ENCODE measurements around the gene ST8SIA1.
"Not testable (repeated sequence)": the region's sequence is repeated elsewhere in the genome, so short reads cannot be mapped to it uniquely, and the experiment has no call there.

The ST8SIA1 gene

DNA sequence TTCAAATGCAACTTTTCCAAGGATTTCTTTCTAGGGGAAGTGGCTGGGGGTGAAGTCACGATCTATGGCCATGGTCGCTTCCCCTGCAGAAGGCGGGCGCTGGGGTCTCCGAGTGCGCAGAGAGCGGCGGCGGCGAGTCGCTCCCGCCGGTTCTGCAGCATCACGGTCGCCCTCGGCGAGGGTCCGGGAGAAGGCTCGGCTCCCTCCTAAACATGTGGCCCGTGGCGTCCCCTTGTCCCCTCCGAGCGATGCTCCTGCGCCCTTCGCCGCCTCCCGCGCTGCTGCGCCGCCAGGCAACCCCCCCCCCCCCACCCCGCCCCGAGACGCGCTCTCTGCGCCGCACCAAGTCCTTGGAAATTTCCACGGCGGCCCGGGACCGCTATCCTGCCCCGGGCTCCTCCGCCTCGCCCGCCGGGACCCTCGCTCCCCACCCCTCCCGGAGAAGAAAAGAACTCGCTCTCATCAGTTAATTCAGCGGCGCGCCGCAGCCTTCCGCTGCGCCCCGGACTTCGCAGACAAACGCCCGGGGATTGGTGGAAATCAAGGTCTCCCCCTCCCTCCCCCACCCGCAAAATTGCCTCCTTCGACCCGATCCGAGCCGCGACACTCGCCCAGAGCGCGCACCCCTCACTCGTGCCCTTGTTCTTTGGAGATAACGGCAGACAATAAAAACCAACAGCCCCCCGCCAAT lies at the start of gene ST8SIA1:
Gene ST8SIA1 (minus strand): TSS at position 298 of the 691 bp plus-strand sequence. CDS start 475 bp downstream, outside the sequence.
- peak; percentile 28 to 57 (median 46) for DNase-seq

- no peak for DNase-seq
These were observed 45.5 kb upstream of the ST8SIA1 start for GRCh38 chr12:22380031-22380430.

GRCh38 chr12:22377731-22378496 lies 43.4 kb upstream of the ST8SIA1 start:
- DNase-seq = no peak

DNA sequence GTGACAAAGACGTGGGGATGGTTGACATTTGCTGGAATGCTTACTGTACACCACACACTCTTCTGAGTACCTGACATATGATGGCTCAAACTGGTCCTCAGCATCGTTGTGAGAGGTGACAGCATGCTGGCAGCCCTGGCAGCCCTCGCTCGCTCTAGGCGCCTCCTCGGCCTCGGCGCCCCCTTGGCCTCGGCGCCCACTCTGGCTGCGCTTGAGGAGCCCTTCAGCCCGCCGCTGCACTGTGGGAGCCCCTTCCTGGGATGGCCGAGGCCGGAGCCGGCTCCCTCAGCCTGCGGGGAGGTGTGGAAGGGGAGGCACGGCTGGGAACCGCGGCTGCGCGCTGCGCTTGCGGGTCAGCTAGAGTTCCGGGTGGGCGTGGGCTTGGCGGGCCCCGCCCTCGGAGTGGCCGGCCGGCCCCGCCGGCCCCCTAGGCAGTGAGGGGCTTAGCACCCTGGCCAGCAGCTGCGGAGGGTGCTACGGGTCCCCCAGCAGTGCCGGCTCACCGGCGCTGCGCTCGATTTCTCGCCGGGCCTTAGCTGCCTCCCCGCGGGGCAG lies 42.2 kb upstream of the ST8SIA1 start:
- DNase-seq = not testable (repeated sequence)

DNA sequence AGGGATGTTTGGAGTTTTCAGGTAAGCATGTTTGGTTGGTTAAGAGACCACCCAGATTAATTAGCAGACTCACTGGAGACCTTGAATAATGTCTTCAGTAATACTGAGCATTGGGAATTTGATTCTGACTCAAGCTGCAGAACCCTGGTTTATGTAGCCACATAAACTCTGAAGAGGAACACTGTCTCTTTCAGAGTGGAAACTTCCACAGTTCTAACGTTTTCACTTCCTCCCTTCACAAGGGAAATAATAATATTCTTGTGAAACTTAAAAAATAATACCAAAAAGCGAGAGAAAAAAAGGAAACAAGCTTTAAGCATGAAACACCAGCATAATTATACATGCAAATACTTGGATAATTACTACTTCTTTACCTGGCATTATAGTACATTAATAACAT lies 40.0 kb upstream of the ST8SIA1 start:
- no peak for DNase-seq

DNA sequence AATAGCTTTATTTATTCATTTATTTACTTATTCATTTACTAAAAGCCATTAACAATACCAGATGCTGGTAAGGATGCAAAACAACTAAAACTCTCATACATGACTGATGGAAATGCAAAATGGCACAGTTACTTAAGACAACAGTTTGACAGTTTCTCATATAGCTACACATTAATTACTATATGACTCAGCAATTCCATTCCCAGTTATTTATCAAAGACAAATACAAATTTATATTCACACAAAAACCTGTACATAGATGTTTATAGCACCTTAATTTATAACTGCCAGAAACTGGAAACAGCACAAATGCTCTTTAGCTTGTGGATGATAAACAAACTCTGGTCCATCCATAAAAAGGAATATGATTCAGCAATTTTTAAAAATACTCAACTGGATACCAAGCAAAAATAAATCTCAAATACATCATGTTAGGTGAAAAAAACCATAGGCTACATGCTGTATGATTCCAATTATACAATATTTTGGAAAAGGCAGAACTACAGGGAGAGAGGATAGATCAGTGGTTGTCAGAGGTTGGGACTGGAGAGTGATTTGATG lies 37.9 kb upstream of the ST8SIA1 start:
- DNase-seq = no peak

DNA sequence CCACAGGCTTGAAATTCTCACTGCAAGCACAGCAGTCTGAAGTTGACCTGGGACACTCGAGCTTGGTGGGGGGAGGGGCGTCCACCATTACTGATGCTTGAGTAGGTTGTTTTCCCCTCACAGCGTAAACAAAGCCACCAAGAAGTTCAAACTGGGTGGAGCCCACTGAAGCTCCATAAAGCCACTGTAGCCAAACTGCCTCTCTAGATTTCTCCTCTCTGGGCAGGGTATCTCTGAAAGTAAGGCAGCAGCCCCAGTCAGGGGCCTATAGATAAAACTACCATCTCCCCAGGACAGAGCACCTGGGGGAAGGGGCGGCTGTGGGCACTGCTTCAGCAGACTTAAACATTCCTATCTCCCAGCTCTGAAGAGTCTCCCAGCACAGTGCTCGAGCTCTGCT lies 31.7 kb upstream of the ST8SIA1 start:
- DNase-seq = no peak

- no peak for DNase-seq
These were observed 27.3 kb upstream of the ST8SIA1 start for GRCh38 chr12:22361785-22362184.

- no peak for DNase-seq
These were observed 26.3 kb upstream of the ST8SIA1 start for GRCh38 chr12:22360774-22361173.

DNA sequence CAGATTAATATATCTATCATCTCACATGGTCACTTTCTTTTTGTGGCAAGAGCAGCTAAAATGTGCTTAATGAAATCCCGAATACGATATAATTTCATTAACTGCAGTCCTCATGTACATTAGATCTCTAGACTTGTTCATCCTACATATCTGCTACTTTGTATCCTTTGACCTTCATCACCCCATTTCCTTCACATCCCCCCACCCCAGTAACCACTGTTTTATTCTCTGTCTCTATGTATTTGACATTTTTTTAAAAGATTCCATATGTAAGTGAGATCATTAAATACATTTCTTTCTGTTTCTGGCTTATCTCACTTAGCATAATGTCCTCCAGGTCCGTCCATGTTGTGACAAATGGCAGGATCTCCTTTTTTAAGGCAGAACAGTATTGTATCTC lies 23.0 kb upstream of the ST8SIA1 start:
- DNase-seq = no peak

- DNase-seq = no peak
These were observed 21.7 kb upstream of the ST8SIA1 start for GRCh38 chr12:22356231-22356630.

DNA sequence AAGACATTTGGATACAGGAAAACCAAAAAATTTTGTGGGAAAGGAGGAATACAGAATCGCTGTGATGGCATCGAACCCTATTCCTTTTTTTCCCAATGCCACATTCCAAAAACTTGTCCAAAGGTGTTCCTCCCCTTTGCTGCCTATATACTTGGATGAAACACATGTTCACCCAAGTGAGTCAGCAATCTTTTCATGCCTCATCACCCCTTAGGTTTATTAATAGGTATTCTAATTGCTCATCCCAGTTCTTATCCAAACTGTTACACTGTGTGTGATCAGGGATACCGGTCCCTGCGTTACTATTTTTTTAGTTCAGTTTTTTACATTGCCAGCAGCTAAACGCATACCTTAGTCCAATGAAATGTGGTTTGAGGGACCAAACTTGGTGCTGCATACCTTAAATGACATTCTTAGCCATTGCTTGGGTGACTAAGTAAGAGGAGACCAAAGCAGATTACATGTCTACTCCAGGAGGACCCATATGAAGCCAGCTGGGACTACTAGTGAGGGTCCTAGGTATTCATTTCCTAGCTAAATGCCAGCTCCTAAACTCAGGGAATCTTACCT lies 20.6 kb upstream of the ST8SIA1 start:
- no peak for DNase-seq

DNA sequence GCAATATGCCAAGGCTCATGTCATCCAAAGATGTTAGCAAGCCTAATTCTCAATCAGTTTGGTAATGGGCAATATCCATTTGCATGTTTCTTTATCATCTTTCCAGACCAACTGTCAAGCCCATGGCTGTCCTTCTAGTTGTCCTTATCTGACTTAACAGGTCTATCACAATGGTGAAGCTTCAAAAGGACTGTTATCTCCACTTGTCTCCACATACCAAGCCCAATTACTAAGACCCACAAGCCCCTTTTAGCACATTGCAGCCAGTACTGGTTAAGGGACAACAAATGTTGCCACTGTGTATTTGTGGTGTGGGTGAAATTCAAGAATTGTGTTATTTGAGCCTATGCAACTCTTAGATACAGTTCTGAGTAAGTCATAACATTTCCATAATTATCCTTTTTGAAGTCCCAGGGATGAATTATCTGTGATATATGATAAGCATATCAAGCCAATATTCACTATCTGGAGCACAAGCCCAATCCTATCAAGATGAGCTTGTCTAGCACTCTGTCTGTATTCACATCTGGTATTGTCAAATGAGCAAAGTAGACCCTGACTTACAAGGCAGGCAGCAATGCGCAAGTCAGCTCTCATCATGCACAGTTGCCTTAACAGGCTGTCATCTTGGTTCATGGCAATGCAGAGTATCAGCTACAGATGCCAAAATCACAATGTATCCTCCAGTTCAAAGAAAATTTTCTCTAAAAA lies 19.3 kb upstream of the ST8SIA1 start:
- no peak for DNase-seq

DNA sequence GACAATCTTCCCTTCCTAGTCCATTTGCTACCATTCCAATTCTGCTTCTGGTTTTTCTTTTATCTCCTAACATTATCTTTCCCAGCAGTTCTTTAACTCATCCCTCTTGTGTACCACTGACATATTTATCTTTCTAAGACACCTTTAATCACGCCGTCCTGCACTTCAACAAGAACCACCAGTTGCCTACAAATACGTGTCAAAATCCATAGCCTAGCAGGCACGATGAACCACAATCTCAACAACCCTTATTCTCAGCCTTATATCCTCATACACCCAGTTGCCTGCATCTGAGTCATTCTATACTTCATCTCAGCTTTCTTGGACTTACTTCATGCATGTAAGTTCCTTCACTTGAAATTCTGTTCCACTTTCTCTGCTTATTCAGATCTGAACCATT lies 16.4 kb upstream of the ST8SIA1 start:
- DNase-seq = no peak

DNA sequence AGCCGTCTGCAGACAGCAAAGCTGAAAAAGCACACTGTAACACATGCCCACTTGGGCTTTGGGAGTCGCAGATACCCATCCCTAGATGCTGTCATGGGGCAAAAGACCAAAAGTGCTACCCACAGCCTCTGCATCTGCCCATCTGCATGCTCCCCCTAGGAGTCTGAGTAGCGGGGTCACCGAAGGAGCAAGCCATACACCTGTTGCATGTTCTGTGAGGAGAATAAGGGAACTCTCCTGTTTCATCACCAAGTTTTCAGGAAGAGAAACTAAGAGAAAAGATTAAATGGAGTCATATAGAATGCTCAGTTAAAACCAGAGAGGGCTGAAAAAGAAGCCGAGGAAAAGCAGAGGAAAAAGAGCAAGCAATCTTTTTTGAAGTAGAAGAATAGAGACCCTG lies 13.7 kb upstream of the ST8SIA1 start:
- no peak for DNase-seq

DNA sequence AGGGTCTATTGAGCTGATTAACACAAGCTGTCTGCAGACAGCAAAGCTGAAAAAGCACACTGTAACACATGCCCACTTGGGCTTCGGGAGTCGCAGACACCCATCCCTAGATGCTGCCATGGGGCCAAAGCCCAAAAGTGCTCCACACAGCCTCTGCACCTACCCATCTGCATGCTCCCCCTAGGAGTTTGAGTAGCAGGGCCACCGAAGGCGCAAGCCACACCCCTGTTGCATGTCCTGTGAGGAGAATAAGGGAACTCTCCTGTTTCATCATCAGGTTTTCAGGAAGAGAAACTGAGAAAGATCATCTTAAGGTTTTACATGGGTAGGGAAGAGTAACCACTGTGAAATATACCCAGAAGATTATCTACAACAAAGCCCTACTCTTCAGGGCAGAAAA lies 5.6 kb upstream of the ST8SIA1 start:
- DNase-seq = no peak

DNA sequence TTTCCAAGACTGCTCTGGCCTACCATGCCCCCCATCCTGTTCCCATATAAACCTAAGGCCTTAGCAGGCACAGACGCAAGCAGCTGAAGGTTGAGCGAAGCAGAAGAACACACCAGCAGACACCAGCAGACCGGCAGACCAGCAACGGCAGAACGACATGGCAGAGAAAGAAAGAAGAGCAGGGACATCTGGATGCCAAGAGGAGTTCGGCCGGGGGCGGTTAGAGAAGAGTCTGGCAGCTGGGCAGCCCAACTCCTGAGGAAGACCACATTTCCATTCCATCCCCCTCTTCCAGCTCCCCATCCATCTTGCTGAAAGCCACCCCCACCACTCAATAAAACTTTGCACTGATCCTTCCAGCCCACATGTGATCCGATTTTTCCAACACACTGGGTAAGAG lies 5.2 kb upstream of the ST8SIA1 start:
- no peak for DNase-seq

DNA sequence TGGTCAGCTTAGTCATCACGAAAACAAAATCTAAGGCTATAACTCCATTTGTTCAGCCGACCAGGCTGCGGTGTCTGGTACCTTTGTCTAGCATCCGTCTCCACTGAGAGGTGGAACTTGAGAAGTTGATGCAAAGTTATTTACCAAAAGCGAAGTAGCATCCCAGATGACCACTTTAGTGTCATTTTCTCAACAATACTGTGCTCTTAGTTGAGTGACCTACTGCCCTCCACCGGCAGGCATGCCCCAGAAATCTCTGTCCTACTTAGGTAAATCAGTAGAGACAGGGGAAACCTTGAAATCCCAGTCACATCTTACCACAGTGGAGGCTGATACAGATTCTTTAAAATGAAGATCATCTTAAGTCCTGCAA lies 1.3 kb upstream of the ST8SIA1 start:
- no peak for DNase-seq

DNA sequence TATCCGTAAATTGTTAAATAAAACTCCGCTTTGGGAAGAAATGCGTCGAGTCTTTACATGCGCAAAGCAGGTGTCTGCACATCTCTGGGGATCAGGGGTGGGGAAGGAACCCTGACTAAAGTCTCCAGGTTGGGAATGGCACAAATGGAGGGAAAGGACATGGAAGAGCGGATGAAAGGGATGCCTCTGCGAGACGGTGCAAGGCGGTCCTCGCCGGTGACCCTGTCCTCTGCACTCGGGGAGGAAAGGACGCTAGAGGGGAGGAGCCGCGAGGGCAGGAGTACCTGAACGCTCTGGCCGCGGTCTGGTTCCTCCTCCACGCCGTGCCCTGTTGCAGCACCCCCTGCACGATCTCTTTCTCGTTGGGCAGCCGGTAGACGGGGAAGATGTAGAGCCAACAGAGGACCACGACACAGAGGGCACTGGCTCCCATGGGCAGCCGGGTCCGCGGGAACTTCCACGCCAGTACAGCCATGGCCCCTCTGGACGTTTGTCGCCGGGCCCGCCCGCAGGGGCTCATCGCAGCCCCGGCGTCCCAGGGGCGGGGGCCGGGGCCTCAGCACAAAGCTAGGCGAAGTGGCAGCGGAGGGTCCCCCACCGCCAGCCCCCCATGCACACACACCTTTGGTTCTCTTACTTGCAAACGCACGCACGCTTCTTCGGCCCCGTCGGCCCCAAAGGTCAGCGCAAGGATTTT lies 646 bp downstream of the ST8SIA1 start:
- DNase-seq = no peak

DNA sequence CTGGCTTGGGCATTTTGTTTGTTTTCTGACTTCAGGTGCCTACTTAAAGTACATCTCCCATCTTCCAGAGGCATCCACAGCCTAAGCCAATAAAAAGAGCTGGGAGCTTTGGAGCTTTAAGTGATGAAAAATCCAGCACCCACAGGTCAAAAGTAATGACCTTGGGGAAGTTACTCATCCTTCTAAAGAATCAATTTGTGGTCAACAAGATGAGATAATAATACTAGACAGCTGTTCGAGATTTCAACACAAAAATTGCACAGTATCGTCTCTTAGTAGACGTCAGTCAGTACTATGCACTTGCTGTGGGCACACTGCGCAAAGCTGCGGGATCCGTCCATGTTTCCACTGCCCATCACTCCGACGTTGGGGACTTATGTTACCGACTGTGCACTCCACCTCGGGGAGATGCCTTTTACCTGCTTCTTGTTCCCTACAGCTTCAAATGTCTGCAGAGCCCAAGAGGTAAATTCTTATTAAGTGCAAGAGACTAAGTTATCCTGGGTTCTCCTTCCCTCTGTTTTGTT lies 1.3 kb downstream of the ST8SIA1 start:
- DNase-seq = no peak

DNA sequence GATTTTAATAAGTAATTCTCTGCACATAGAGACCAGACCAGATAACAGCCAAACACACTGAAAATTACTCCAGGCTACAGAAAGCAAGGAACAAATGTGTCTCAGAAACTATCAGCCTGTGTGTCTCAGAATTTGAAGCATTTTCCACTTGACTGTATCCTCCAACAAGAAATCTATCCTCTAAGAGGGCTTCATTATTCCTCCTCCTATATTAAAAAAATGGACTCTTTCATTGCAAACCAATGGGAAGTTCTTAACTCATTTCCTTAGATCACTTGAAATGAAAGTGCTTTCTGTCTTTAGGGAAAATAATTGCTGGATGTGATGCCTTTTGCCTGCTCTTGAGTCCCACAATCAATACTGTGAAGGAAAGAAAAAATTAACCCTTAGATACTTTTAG lies 2.3 kb downstream of the ST8SIA1 start:
- DNase-seq = no peak

DNA sequence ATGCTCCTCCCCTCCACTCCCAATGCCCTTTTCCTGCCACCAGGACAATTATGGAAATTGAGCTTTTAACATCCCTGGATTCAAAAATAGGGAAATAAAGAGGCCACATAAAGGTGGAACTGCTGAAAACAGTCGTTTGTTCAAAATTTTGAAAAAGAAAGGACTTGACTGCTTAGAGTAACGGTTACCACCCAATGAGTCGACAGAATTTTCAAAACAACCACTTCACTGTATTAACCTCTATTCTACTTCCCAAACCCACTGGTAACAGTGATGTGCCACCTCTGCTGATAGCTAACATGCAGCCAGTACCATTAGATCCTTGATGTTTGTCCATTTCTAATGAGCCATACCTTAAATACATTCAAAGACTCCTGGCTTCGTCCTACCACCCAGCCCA lies 4.9 kb downstream of the ST8SIA1 start:
- no peak for DNase-seq
